ENCODE measurements around the gene MYO3B. TPM values are rescaled to one million over a fixed set of nuclear protein-coding genes. Genes with fewer than 3 reads are reported as not detected.

The MYO3B gene
- total and polyA plus RNA-seq, 7 experiments from 2014 or later, result 0.66 to 0.82 TPM; not detected in 5

GRCh38 chr2:170434900-170435621 is 257.1 kb downstream of the MYO3B start:
- H3K27ac ChIP-seq (ENCODE audit: low read depth, low read length), result no peak overlapping the region
- POLR2A ChIA-PET, result no interaction called here
- Mint-ChIP-seq H3K9me3 (no peaks in the 10 kb centered on the region), H3K4me3 (peak overlapping the region in 9 of 10 donors; percentile 13 to 74 (median 66)), H3K4me1 (peaks cover 17 to 39% (median 26%) of the 10 kb centered on the region in 7 donors), H3K36me3 (no peaks in the 10 kb centered on the region), H3K27me3 (peaks cover 0 to 54% (median 0%) of the 10 kb centered on the region in 5 donors), H3K27ac (peak overlapping the region in 1 of 9 donors; percentile 78)
- H3K27me3 ChIP-seq (ENCODE audit: control insufficient read depth in 2 of 2, insufficient read depth in 2 of 2, low read length in 2 of 2), result no peaks in the 10 kb centered on the region
- no peaks in the 10 kb centered on the region for H3K9me3 ChIP-seq (ENCODE audit: control insufficient read depth in 2 of 3, low read length in 3 of 3)
- CTCF ChIA-PET, result interaction anchor here (0.9 to 1.5 kb wide), 2 partner anchors 13 to 26 kb away, joined by 3 to 4 read pairs; no protein-coding TSS in a partner anchor
- H3K4me1 ChIP-seq (ENCODE audit: control insufficient read depth in 2 of 2, insufficient read depth in 2 of 2, low read length in 2 of 2), result peaks cover 19 to 24% of the 10 kb centered on the region in 2 donors
- ATAC-seq (peak; percentile 76), DNase-seq (peak in 5 of 9 donors; percentile 4 to 27 (median 12))
- no peak overlapping the region for H3K4me3 ChIP-seq (ENCODE audit: low read length)
- intact Hi-C loops (cut with micrococcal nuclease), result no loop called here
- H3K36me3 ChIP-seq (ENCODE audit: control insufficient read depth in 2 of 3, insufficient read depth in 3 of 3, low read length in 3 of 3), result no peaks in the 10 kb centered on the region

- no peaks in the 10 kb centered on the region for H3K36me3 ChIP-seq (ENCODE audit: control insufficient read depth in 2 of 3, insufficient read depth in 3 of 3, low read length in 3 of 3)
- intact Hi-C loops (cut with micrococcal nuclease), result no loop called here
- Mint-ChIP-seq H3K36me3 (no peaks in the 10 kb centered on the region), H3K9me3 (no peaks in the 10 kb centered on the region), H3K27me3 (peaks cover 0 to 51% (median 4%) of the 10 kb centered on the region in 5 donors), H3K27ac (no peak overlapping the region), H3K4me3 (peak overlapping the region in 5 of 10 donors; percentile 55 to 74 (median 70)), H3K4me1 (peaks cover 17 to 39% (median 26%) of the 10 kb centered on the region in 7 donors)
- H3K27ac ChIP-seq (ENCODE audit: low read depth, low read length), result no peak overlapping the region
- H3K27me3 ChIP-seq (ENCODE audit: control insufficient read depth in 2 of 2, insufficient read depth in 2 of 2, low read length in 2 of 2), result no peaks in the 10 kb centered on the region
- DNase-seq, result no peak
- H3K4me1 ChIP-seq (ENCODE audit: control insufficient read depth in 2 of 2, insufficient read depth in 2 of 2, low read length in 2 of 2), result peaks cover 19 to 24% of the 10 kb centered on the region in 2 donors
- H3K4me3 ChIP-seq (ENCODE audit: low read length), result no peak overlapping the region
- ChIA-PET CTCF (no interaction called here), POLR2A (interaction anchor here (0.5 kb wide), 1 partner anchor 61 kb away, joined by 4 read pairs; no protein-coding TSS in a partner anchor)
- H3K9me3 ChIP-seq (ENCODE audit: control insufficient read depth in 2 of 3, low read length in 3 of 3), result no peaks in the 10 kb centered on the region
- no peak for ATAC-seq
These were observed 258.4 kb downstream of the MYO3B start for GRCh38 chr2:170436077-170436943.

- H3K27ac ChIP-seq (ENCODE audit: low read depth, low read length), result no peak overlapping the region
- ATAC-seq, result no peak
- intact Hi-C loops (cut with micrococcal nuclease), result no loop called here
- Mint-ChIP-seq H3K36me3 (peaks cover 0 to 5% (median 0%) of the 10 kb centered on the region in 5 donors), H3K9me3 (peaks cover 0 to 26% (median 2%) of the 10 kb centered on the region in 11 donors), H3K4me1 (no peaks in the 10 kb centered on the region), H3K27me3 (peaks cover 0 to 14% (median 6%) of the 10 kb centered on the region in 5 donors), H3K4me3 (no peak overlapping the region), H3K27ac (no peak overlapping the region)
- H3K27me3 ChIP-seq (ENCODE audit: control insufficient read depth in 2 of 2, insufficient read depth in 2 of 2, low read length in 2 of 2), result no peaks in the 10 kb centered on the region
- H3K4me1 ChIP-seq (ENCODE audit: control insufficient read depth in 2 of 2, insufficient read depth in 2 of 2, low read length in 2 of 2), result no peaks in the 10 kb centered on the region
- H3K36me3 ChIP-seq (ENCODE audit: control insufficient read depth in 2 of 3, insufficient read depth in 3 of 3, low read length in 3 of 3), result no peaks in the 10 kb centered on the region
- CTCF ChIA-PET, result no interaction called here
- no peak for DNase-seq
- POLR2A ChIA-PET, result no interaction called here
- H3K4me3 ChIP-seq (ENCODE audit: low read length), result no peak overlapping the region
- no peaks in the 10 kb centered on the region for H3K9me3 ChIP-seq (ENCODE audit: control insufficient read depth in 2 of 3, low read length in 3 of 3)
These were observed 268.1 kb downstream of the MYO3B start for GRCh38 chr2:170446078-170446477.

GRCh38 chr2:170449034-170449433 is 271.1 kb downstream of the MYO3B start:
- Mint-ChIP-seq H3K36me3 (peaks cover 0 to 5% (median 0%) of the 10 kb centered on the region in 5 donors), H3K4me1 (no peaks in the 10 kb centered on the region), H3K9me3 (peaks cover 0 to 26% (median 0%) of the 10 kb centered on the region in 11 donors), H3K27ac (no peak overlapping the region), H3K4me3 (no peak overlapping the region), H3K27me3 (peaks cover 0 to 11% (median 3%) of the 10 kb centered on the region in 5 donors)
- Histone ChIP-seq H3K36me3 (ENCODE audit: control insufficient read depth in 2 of 3, insufficient read depth in 3 of 3, low read length in 3 of 3) (no peaks in the 10 kb centered on the region), H3K27ac (ENCODE audit: low read depth, low read length) (no peak overlapping the region), H3K4me3 (ENCODE audit: low read length) (no peak overlapping the region), H3K4me1 (ENCODE audit: control insufficient read depth in 2 of 2, insufficient read depth in 2 of 2, low read length in 2 of 2) (no peaks in the 10 kb centered on the region), H3K9me3 (ENCODE audit: control insufficient read depth in 2 of 3, low read length in 3 of 3) (no peaks in the 10 kb centered on the region), H3K27me3 (ENCODE audit: control insufficient read depth in 2 of 2, insufficient read depth in 2 of 2, low read length in 2 of 2) (no peaks in the 10 kb centered on the region)
- CTCF ChIA-PET, result no interaction called here
- intact Hi-C loops (cut with micrococcal nuclease), result no loop called here
- ATAC-seq (no peak), DNase-seq (no peak)
- POLR2A ChIA-PET, result no interaction called here

- DNase-seq (no peak), ATAC-seq (no peak)
- Histone ChIP-seq H3K9me3 (ENCODE audit: control insufficient read depth in 2 of 3, low read length in 3 of 3) (no peaks in the 10 kb centered on the region), H3K4me3 (ENCODE audit: low read length) (no peak overlapping the region), H3K27me3 (ENCODE audit: control insufficient read depth in 2 of 2, insufficient read depth in 2 of 2, low read length in 2 of 2) (no peaks in the 10 kb centered on the region), H3K27ac (ENCODE audit: low read depth, low read length) (no peak overlapping the region), H3K4me1 (ENCODE audit: control insufficient read depth in 2 of 2, insufficient read depth in 2 of 2, low read length in 2 of 2) (no peaks in the 10 kb centered on the region), H3K36me3 (ENCODE audit: control insufficient read depth in 2 of 3, insufficient read depth in 3 of 3, low read length in 3 of 3) (no peaks in the 10 kb centered on the region)
- peaks cover 0 to 4% (median 0%) of the 10 kb centered on the region in 5 donors for H3K36me3 Mint-ChIP-seq
- ChIA-PET CTCF (no interaction called here), POLR2A (no interaction called here)
- H3K9me3 Mint-ChIP-seq, result peaks cover 0 to 6% (median 0%) of the 10 kb centered on the region in 11 donors
- intact Hi-C loops (cut with micrococcal nuclease), result no loop called here
- no peaks in the 10 kb centered on the region for H3K4me1 Mint-ChIP-seq
- H3K27ac Mint-ChIP-seq, result no peak overlapping the region
- H3K27me3 Mint-ChIP-seq, result no peaks in the 10 kb centered on the region
- H3K4me3 Mint-ChIP-seq, result no peak overlapping the region
These were observed 276.8 kb downstream of the MYO3B start for GRCh38 chr2:170454471-170455372.

All from naive thymus-derived CD4-positive, alpha-beta T cell (primary cell).